GM21360 (cell line): ENCODE results near the gene WDR47.
A peak's percentile ranks its signal among the peaks of the same experiment; 100 is the strongest.

Source experiments
- ATAC-seq: cut with Tn5 transposase; IDR thresholded peaks from one replicate; pipeline ENCODE4 v1.9.1; 2021; ENCODE audit warnings: mild to moderate bottlenecking, moderate library complexity; ENCODE audit not compliant: unreplicated experiment

Gene WDR47

DNA sequence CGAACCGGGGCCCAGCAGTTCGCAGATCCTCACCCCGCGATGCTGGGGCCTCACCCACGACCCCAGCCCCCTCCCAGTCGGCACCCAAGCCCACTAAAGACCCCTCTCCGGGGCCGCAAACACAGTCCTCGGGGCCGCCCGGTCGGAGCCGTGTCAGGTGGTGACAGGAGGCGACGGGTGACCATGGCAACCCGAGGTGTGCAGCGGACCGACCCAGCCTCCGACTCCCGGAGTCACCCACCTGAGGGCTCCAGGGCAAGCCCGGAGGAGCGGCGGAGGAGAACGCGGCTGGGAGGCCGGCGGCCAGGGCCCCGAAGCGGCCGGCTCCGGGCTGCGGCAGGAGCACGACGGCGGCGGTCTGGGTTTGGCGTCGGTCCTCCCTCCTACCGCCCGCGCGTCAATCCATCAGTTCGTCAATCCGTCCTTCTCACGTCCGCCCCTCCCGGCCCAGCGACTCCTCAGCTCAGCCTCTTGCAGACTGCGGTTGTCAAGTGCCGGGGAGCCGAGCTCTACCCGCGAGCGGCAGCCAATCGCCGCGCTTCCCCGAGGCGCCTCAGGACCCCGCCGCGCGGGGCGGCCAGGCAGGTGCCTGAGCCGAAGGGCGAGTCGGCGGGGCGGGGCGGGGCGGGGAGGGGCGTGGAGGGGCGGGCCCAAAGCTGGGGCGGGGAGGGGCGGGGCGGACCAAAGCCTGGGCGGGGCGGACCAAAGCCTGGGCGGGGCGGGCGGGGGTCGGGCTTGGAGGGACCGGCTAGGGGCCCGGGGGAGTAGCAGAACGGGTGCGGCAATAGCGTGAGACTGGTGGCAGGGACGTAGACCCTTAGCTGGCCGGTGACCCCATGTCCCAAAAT is at the start of gene WDR47:
Gene WDR47, minus strand, starts transcription at position 482 of the 848 bp plus-strand sequence. CDS start 18,590 bp downstream, outside the sequence.
- peak; percentile 86 for ATAC-seq

- ATAC-seq, result peak; percentile 25
These were observed 49.4 kb upstream of the WDR47 start for GRCh38 chr1:109091078-109091838.

DNA sequence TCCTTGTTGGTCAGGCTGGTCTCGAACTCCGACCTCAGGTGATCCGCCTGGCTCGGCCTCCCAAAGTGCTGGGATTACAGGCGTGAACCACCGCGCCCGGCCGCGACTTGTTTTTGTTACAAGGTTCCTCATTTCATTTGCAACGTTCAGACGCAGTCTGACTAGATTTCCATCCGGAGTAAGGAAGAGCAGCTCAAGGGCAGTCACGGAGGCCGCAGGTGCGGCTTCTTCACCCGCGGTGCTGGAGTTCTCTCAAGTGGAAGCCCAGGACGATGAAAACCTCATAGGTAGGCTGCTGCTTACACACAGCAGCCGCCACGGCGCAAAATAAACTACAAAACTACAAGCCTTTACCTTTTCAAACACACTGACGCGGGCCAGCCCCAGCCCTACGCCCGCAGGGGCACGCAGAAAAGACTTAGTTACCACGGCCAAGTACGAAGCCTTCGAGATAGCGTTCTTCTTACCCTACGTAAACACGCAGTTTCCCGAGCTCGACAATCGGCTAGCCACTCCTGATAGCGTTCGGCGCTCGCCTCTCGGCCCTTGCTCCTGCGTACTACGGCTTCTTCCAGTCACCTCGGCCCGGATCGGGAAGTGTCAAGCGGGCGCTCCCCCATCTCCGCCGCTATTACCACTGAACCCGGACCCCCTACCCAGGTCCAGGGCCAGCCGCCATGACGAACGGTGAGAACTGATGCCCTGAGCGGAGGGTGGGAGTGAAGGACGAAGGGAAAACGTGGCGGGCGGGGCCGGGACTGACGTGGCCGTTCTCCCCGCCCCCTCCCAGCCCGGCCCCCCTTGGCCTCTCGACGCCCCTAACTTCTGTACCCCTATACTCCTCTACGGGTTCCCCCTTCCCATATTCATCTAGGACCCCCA is 48.5 kb upstream of the WDR47 start, which contains the start of gene TMEM167B:
Gene TMEM167B, plus strand, starts transcription at position 569 of the 882 bp plus-strand sequence. Its CDS starts 109 bp downstream, at position 678.
- ATAC-seq, result peak; percentile 89

- ATAC-seq, result no peak
These were observed 47.5 kb upstream of the WDR47 start for GRCh38 chr1:109089242-109090015.

DNA sequence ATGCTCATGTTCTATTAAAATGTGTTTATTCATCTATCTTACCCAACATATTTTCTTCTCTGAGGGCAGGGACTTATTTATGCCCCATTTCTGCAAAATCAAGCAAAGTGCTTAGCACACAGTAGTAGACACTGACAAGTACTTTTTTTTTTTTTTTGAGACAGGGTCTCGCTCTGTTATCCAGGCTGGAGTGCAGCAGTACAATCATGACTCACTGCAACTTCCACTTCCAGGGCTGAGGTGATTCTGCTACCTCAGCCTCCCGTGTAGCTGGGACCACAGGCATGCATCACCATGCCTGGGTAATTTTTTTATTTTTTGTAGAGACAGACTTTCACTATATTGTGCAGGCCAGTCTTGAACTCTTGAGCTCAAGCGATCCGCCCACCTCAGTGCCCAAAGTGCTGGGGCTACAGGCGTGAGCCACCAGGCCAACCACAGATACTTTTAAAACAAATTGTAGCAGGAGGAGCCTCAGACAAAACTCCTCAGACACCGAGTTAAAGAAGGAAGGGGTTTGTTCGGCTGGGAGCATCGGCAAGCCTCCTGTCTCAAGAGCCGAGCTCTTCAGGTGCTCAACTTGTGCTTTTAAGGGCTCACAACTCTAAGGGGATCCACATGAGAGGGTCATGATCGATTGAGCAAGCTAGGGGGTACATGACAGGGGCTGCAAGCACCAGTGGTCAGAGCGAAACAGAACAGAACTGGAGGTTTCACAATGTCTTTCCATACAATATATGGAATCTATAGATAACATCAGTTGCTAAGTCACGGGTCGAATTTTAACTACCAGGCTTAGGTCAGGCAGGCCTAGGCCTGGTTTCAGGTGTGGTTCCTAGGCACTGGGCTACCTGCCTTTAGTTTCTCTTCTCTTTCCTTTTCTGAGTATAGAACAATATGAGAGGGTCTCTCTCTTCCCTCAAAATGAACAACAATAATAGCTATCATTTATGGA is 42.9 kb upstream of the WDR47 start:
- no peak for ATAC-seq

GRCh38 chr1:109083923-109084322 is 42.0 kb upstream of the WDR47 start:
- ATAC-seq, result no peak

- no peak for ATAC-seq
These were observed 41.6 kb upstream of the WDR47 start for GRCh38 chr1:109083501-109083900.

DNA sequence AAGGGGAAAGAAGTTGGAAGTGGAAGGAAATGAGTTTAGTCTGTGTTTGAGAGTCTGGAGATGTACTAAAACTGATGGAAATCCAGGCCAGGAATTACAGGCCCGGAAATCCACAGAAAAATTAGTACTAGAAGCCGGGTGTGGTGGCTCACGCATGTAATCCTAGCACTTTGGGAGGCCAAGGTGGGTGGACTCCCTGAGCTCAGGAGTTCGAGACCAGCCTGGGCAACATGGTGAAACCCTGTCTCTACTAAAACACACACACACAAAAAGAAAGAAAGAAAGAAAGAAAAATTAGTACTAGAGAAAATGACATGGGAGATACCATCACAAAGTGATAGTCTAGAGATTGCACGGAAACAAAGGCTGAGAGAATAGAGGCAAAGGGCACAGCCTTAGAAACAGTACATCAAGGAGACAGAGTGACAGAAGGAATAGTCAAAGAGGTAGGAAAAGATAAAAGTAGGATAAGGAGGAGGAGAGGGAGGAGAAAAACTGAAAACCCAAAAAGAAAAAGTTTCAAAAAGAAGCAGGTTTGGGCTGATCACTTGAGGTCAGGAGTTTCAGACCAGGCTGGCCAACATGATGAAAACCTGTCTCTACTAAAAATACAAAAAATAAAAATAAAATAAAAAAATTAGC is 38.7 kb upstream of the WDR47 start:
- no peak for ATAC-seq

GRCh38 chr1:109079240-109079622 is 37.3 kb upstream of the WDR47 start:
- no peak for ATAC-seq

DNA sequence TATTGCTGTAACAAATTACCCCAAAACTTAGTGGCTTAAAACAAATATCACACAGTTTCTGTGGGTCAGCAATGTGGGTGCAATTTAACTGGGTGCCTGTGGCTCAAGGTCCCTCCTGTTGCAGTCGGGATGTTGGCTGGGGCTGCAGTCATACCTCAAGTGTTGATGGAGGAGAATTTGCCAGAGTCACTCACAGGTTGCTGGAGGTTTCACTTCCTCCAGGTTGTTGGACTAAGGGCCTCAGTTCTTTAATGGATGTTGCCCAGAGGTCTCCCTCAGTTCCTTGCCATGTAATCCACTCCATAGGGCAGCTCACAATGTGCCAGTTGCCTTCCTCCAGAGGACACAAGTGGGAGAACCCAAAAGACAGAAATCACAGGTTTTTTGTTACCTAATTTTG is 36.4 kb upstream of the WDR47 start:
- no peak for ATAC-seq

DNA sequence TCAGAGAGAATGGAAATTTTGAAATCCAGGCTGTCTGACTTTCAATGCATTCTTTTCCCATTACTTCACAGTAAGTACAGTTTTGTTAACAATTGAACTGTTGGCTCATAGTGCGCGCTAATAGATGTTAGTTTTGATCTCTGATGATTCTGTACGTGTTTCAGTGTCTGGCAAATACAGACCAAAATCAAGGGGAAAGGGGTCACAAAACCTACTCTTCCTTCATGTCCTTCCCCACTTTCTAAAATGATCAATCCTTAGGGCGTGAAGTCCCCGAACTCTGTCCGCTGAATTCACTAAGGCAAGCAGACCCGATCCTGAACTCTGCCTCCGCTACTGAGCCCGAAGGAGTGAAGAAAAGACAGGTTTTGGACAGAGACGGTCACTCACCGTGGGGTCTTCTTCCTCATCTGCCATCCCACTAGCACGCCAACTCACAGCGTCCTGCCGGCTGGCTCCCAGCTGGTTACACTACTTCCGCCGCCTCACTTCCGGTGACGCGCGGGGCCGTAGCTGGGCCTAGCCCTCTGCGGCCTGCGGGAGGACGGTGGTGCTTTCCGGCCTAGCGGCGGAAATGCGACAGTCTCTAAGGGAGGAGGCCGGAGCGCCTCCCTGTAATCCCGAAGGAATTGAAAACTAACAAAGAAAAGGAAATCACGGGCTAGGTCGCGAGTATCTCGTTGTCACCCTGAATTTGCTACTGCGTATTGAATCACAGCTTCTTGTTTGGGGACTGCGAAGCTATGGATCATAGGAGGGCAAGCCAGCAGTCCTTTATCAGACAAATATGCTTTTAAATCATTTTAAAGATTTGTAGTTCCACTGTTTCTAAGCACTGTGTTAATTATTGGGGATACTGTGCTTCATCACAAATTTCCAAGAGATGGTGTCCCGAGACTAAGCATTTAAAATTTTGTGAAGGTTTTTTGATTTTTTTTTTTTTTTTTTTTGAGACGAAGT is 33.9 kb upstream of the WDR47 start, which contains the start of gene TAF13:
Gene TAF13, minus strand, starts transcription at position 473 of the 960 bp plus-strand sequence. Its CDS starts 56 bp downstream, at position 417.
- ATAC-seq, result peak; percentile 99

GRCh38 chr1:109069294-109069693 is 27.4 kb upstream of the WDR47 start:
- no peak for ATAC-seq

- no peak for ATAC-seq
These were observed 26.0 kb upstream of the WDR47 start for GRCh38 chr1:109067883-109068282.

DNA sequence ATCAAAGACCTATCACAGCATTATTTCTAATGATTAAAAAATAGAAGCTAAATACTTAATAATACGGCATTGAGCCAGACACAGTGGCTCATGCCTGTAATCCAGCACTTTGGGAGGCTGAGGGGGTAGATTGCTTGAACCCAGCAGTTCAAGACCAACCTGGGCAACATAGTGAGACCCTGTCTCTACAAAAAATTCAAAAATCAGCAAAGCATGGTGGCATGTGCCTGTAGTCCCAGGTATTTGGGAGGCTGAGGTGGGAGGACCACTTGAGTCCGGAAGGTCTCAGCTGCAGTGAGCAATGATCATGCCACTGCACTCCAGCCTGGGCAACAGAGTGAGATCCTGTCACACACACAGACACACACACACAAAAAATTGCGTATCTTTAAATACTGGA is 23.2 kb upstream of the WDR47 start:
- no peak for ATAC-seq

GRCh38 chr1:109061183-109061582 is 19.3 kb upstream of the WDR47 start:
- ATAC-seq, result no peak

- no peak for ATAC-seq
These were observed 18.8 kb upstream of the WDR47 start for GRCh38 chr1:109060707-109061106.

GRCh38 chr1:109059026-109059425 is 17.1 kb upstream of the WDR47 start:
- no peak for ATAC-seq
